DOHH2 (cell line): ENCODE data around the gene TTK.

Source experiments
- CTCF ChIP-seq: fragments of 200-600 bp; sonication (generic); IDR thresholded peaks from one replicate; pipeline ENCODE4 v1.5.1; 2014; ENCODE audit warnings: antibody characterized with exemption, mild to moderate bottlenecking, low read depth, low read length; ENCODE audit not compliant: poor library complexity, severe bottlenecking
- EZH2phosphoT487 ChIP-seq: fragments of 200-600 bp; sonication (generic); IDR thresholded peaks from 2 replicates; pipeline ENCODE4 v1.6.1; 2017; ENCODE audit warnings: borderline replicate concordance, mild to moderate bottlenecking, antibody characterized with exemption, low read length, moderate library complexity, mixed read lengths

- TF ChIP-seq CTCF (no peak), EZH2phosphoT487 (no peak)
These were observed 16.7 kb downstream of the TTK start for GRCh38 chr6:80021131-80021530.
